ENCODE results near the gene SCARB2. TPM values are rescaled to one million over a fixed set of nuclear protein-coding genes. Genes with fewer than 3 reads are reported as not detected.

SCARB2 gene
- polyA plus RNA-seq, 1 donor = 217 TPM

DNA sequence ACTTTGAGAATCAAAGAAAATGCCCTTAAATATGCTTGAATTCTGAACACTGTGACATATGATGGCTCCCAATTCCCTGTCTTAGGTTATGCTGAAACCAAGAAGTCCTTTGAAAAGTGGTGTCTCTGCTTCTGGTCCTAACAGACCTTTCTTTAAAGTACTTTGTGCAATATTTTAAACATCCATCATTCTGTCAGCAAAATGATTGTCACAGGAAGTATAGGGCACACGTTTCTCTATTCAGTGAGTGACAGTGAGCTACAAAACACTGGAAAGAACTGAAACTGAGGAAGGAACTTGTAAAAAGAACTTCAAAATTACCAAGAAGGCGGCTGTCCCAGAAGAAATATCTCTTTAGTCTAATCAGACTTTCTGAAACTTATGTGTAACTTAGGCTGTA is 53.3 kb downstream of the SCARB2 start:
- Histone ChIP-seq H3K9me3 (ENCODE audit: control insufficient read depth, low read depth, low read length) (no peaks in the 10 kb centered on the region), H3K27ac (ENCODE audit: low read length) (no peak overlapping the region), H3K27me3 (ENCODE audit: control insufficient read depth, insufficient read depth, low read length) (no peaks in the 10 kb centered on the region), H3K4me1 (ENCODE audit: control insufficient read depth, insufficient read depth, low read length) (no peaks in the 10 kb centered on the region), H3K4me3 (ENCODE audit: low read length) (no peak overlapping the region), H3K36me3 (ENCODE audit: control insufficient read depth, insufficient read depth, low read length) (peaks cover 54% of the 10 kb centered on the region)
- 40% methylated on average over 1 of the region's 2 CpGs for WGBS (ENCODE audit: insufficient coverage, low lambda C conversion rate)
- DNase-seq = no peak

- Histone ChIP-seq H3K4me3 (ENCODE audit: low read length) (no peak overlapping the region), H3K4me1 (ENCODE audit: control insufficient read depth, insufficient read depth, low read length) (no peaks in the 10 kb centered on the region), H3K27me3 (ENCODE audit: control insufficient read depth, insufficient read depth, low read length) (no peaks in the 10 kb centered on the region), H3K9me3 (ENCODE audit: control insufficient read depth, low read depth, low read length) (no peaks in the 10 kb centered on the region), H3K27ac (ENCODE audit: low read length) (no peak overlapping the region), H3K36me3 (ENCODE audit: control insufficient read depth, insufficient read depth, low read length) (peaks cover 24% of the 10 kb centered on the region)
- 71% methylated on average over 1 of the region's 2 CpGs for WGBS (ENCODE audit: insufficient coverage, low lambda C conversion rate)
- no peak for DNase-seq
Measured at GRCh38 chr4:76156635-76157034, 57.0 kb downstream of the SCARB2 start.

- no peaks in the 10 kb centered on the region for H3K27me3 ChIP-seq (ENCODE audit: control insufficient read depth, insufficient read depth, low read length)
- WGBS (ENCODE audit: insufficient coverage, low lambda C conversion rate) = no CpG with 5 or more reads among the region's 3 CpGs
Measured at GRCh38 chr4:76155979-76156378, 57.6 kb downstream of the SCARB2 start.

DNA sequence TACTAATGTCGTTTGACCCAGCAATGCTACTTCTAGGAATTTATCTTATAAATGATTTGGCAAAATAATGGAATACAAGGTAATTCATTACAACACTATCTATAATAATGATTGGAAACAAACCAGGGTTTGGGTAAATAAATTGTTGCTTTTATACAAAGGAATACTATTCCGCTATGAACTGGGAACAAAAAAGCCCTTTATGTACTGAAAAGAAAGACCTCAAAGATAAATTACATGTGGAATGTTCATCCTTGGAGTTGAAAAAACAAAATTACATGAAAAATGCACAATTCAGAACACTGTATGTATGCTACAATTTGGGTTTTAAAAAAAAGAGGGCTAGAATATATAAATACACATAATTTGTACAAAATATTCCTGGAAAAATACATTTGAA is 60.3 kb downstream of the SCARB2 start:
- Histone ChIP-seq H3K4me1 (ENCODE audit: control insufficient read depth, insufficient read depth, low read length) (no peaks in the 10 kb centered on the region), H3K27ac (ENCODE audit: low read length) (no peak overlapping the region), H3K36me3 (ENCODE audit: control insufficient read depth, insufficient read depth, low read length) (peaks cover 7% of the 10 kb centered on the region), H3K9me3 (ENCODE audit: control insufficient read depth, low read depth, low read length) (no peaks in the 10 kb centered on the region), H3K4me3 (ENCODE audit: low read length) (no peak overlapping the region), H3K27me3 (ENCODE audit: control insufficient read depth, insufficient read depth, low read length) (no peaks in the 10 kb centered on the region)
- DNase-seq = no peak
- WGBS (ENCODE audit: insufficient coverage, low lambda C conversion rate) = 100% methylated on average over 2 of the region's 2 CpGs

More at GRCh38 chr4:76155979-76156378, 57.6 kb downstream of the SCARB2 start:
- Histone ChIP-seq H3K27ac (ENCODE audit: low read length) (no peak overlapping the region), H3K36me3 (ENCODE audit: control insufficient read depth, insufficient read depth, low read length) (peaks cover 19% of the 10 kb centered on the region), H3K4me3 (ENCODE audit: low read length) (no peak overlapping the region), H3K4me1 (ENCODE audit: control insufficient read depth, insufficient read depth, low read length) (no peaks in the 10 kb centered on the region), H3K9me3 (ENCODE audit: control insufficient read depth, low read depth, low read length) (no peaks in the 10 kb centered on the region)
- no peak for DNase-seq

DNA sequence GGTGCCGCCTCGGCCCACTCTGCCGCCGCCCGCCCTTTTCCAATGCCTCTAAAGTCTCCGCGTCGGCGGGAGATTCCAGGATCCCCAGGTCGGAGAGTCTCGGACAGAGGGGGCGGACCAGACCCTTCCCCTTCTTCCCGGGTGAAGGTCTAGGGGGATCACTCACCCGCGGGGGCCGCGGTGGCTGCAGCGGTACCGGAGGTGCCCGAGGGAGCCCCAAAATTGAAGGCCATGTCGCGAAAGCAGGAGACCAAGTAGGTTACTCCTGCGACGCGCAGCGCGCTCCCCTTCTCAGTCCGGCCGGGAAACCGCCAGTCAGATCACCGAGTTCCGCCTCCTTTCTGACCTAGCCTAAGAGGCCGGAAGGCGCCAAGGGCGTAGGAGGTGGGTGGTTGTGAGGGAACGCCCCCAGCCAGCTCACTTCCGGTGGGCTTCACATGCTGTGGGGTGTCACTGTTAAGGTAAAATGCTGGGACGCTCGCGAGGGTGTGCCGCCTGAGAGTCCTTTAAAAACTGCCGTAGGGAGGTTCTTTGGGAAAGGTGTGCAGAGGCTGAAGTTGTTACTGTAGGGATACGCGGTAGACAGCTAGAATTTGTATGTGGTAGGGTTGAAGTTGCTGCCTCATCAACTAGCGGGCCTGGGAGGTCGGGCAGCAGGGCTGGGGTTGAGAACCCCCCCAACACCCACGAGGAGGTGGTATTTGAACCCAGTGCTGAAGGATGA is 65.3 kb downstream of the SCARB2 start, which contains the start of gene NUP54:
Gene NUP54 (minus strand): TSS at position 256 of the 724 bp plus-strand sequence. CDS start 23 bp downstream, at position 233.
- peaks cover 6% of the 10 kb centered on the region for H3K36me3 ChIP-seq (ENCODE audit: control insufficient read depth, insufficient read depth, low read length)
- DNase-seq = peak; percentile 95 to 98
- peaks cover 3% of the 10 kb centered on the region for H3K4me1 ChIP-seq (ENCODE audit: control insufficient read depth, insufficient read depth, low read length)
- no peaks in the 10 kb centered on the region for H3K27me3 ChIP-seq (ENCODE audit: control insufficient read depth, insufficient read depth, low read length)
- 0% methylated on average over 1 of the region's 47 CpGs for WGBS (ENCODE audit: insufficient coverage, low lambda C conversion rate)
- H3K4me3 ChIP-seq (ENCODE audit: low read length) = peak within 1 kb of the TSS; percentile 95
- no peaks in the 10 kb centered on the region for H3K9me3 ChIP-seq (ENCODE audit: control insufficient read depth, low read depth, low read length)
- peak within 1 kb of the TSS; percentile 96 for H3K27ac ChIP-seq (ENCODE audit: low read length)

GRCh38 chr4:76147454-76148141 is 66.0 kb downstream of the SCARB2 start:
- no peaks in the 10 kb centered on the region for H3K27me3 ChIP-seq (ENCODE audit: control insufficient read depth, insufficient read depth, low read length)
- H3K9me3 ChIP-seq (ENCODE audit: control insufficient read depth, low read depth, low read length) = no peaks in the 10 kb centered on the region
- 0% methylated on average over 3 of the region's 31 CpGs for WGBS (ENCODE audit: insufficient coverage, low lambda C conversion rate)
- peak overlapping the region; percentile 95 for H3K4me3 ChIP-seq (ENCODE audit: low read length)
- peaks cover 6% of the 10 kb centered on the region for H3K36me3 ChIP-seq (ENCODE audit: control insufficient read depth, insufficient read depth, low read length)
- peak in 1 of 2 donors; percentile 58 for DNase-seq
- H3K27ac ChIP-seq (ENCODE audit: low read length) = peak overlapping the region; percentile 96
- peaks cover 3% of the 10 kb centered on the region for H3K4me1 ChIP-seq (ENCODE audit: control insufficient read depth, insufficient read depth, low read length)

DNA sequence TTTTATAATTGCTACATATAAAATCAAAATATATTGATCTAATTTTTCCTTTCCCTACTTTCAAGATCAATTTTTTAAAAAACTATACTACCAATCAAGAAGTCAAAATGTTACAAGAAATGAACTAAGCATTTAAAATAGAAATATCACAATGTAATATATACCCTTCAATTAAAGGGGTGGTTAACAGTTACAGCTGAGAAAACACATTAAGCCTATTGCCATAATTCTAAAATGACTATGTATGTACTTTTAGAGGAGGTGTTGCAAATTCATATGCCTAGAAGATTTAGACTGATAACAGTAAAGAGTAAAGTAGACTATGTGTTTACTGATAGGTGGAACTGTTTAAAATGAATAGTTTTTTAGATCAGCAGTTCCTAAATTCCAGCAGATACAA is 69.1 kb downstream of the SCARB2 start:
- no peak overlapping the region for H3K4me3 ChIP-seq (ENCODE audit: low read length)
- no peaks in the 10 kb centered on the region for H3K9me3 ChIP-seq (ENCODE audit: control insufficient read depth, low read depth, low read length)
- no peak overlapping the region for H3K27ac ChIP-seq (ENCODE audit: low read length)
- H3K4me1 ChIP-seq (ENCODE audit: control insufficient read depth, insufficient read depth, low read length) = peaks cover 3% of the 10 kb centered on the region
- peaks cover 28% of the 10 kb centered on the region for H3K36me3 ChIP-seq (ENCODE audit: control insufficient read depth, insufficient read depth, low read length)
- H3K27me3 ChIP-seq (ENCODE audit: control insufficient read depth, insufficient read depth, low read length) = no peaks in the 10 kb centered on the region
- DNase-seq = no peak

GRCh38 chr4:76141241-76141640 is 72.4 kb downstream of the SCARB2 start:
- H3K4me3 ChIP-seq (ENCODE audit: low read length) = no peak overlapping the region
- no peaks in the 10 kb centered on the region for H3K4me1 ChIP-seq (ENCODE audit: control insufficient read depth, insufficient read depth, low read length)
- H3K9me3 ChIP-seq (ENCODE audit: control insufficient read depth, low read depth, low read length) = no peaks in the 10 kb centered on the region
- H3K36me3 ChIP-seq (ENCODE audit: control insufficient read depth, insufficient read depth, low read length) = peaks cover 43% of the 10 kb centered on the region
- no peak overlapping the region for H3K27ac ChIP-seq (ENCODE audit: low read length)
- DNase-seq = no peak
- WGBS (ENCODE audit: insufficient coverage, low lambda C conversion rate) = 90% methylated on average over 3 of the region's 3 CpGs
- H3K27me3 ChIP-seq (ENCODE audit: control insufficient read depth, insufficient read depth, low read length) = no peaks in the 10 kb centered on the region

DNA sequence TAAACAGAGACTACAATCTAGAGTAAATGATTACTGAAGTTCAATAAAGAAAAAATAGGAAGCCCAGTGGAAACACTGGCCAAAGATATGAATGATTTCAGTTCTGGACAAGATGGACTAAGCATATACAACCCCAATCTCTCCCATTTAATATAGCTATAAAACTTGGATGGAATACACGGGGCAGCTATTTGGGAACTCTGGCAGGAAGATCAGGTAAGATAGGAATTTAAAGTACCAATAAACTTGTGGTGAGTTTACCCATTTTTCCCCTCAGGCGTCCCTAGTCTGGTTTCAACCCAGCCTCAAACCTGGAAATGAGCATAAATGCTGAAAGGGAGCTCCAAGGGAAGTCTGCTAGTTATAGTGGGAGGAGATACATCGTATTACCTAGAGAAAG is 85.9 kb downstream of the SCARB2 start:
- WGBS (ENCODE audit: insufficient coverage, low lambda C conversion rate) = no CpG with 5 or more reads among the region's 3 CpGs
- Histone ChIP-seq H3K9me3 (ENCODE audit: control insufficient read depth, low read depth, low read length) (no peaks in the 10 kb centered on the region), H3K27ac (ENCODE audit: low read length) (no peak overlapping the region), H3K27me3 (ENCODE audit: control insufficient read depth, insufficient read depth, low read length) (no peaks in the 10 kb centered on the region), H3K4me1 (ENCODE audit: control insufficient read depth, insufficient read depth, low read length) (no peaks in the 10 kb centered on the region), H3K36me3 (ENCODE audit: control insufficient read depth, insufficient read depth, low read length) (peaks cover 26% of the 10 kb centered on the region), H3K4me3 (ENCODE audit: low read length) (no peak overlapping the region)
- no peak for DNase-seq

DNA sequence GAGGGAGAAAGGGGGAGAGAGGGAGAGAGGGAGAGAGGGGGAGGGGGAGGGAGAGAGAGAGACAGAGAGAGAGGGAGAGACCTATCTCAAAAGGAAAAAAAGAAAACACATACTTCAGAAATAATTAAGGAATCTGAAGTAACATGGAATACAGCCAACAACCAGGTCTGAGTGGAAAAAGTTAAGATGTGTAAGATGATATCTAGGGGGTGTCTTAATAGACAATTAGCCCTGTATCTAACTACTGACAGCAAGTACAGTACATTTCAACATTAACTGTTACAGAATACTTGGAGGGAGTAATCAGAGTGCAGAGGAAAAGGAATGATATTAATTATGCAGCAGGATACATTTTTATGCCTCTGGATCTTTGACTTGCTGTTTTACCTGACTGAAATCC is 87.8 kb downstream of the SCARB2 start:
- Histone ChIP-seq H3K27ac (ENCODE audit: low read length) (no peak overlapping the region), H3K36me3 (ENCODE audit: control insufficient read depth, insufficient read depth, low read length) (peaks cover 31% of the 10 kb centered on the region), H3K27me3 (ENCODE audit: control insufficient read depth, insufficient read depth, low read length) (no peaks in the 10 kb centered on the region), H3K9me3 (ENCODE audit: control insufficient read depth, low read depth, low read length) (no peaks in the 10 kb centered on the region), H3K4me1 (ENCODE audit: control insufficient read depth, insufficient read depth, low read length) (no peaks in the 10 kb centered on the region), H3K4me3 (ENCODE audit: low read length) (no peak overlapping the region)
- DNase-seq = no peak

DNA sequence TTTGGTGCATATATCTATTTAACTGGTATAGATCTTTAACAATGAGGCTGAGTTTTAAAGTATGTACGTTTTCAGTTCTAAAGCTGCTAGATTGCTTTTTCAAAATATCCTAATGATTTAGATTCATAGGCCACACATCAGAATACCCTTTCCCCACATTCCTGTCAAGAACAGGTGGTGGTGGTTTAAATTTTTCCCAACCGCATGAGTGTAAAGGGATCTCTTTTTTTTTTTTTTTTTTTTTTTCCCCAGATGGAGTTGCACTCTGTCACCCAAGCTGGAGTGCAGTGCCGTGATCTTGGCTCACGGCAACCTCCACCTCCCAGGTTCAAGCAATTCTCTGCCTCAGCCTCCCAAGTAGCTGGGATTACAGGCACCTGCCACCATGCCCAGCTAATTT is 93.4 kb downstream of the SCARB2 start:
- Histone ChIP-seq H3K4me1 (ENCODE audit: control insufficient read depth, insufficient read depth, low read length) (no peaks in the 10 kb centered on the region), H3K27ac (ENCODE audit: low read length) (no peak overlapping the region), H3K27me3 (ENCODE audit: control insufficient read depth, insufficient read depth, low read length) (no peaks in the 10 kb centered on the region), H3K36me3 (ENCODE audit: control insufficient read depth, insufficient read depth, low read length) (peaks cover 45% of the 10 kb centered on the region), H3K4me3 (ENCODE audit: low read length) (no peak overlapping the region), H3K9me3 (ENCODE audit: control insufficient read depth, low read depth, low read length) (no peaks in the 10 kb centered on the region)
- DNase-seq = no peak
- WGBS (ENCODE audit: insufficient coverage, low lambda C conversion rate) = 100% methylated on average over 2 of the region's 4 CpGs
